Embryonic facial prominence (tissue), 1 donor: Measurements from ENCODE around the gene NDEL1.

ENCODE experiments used
- DNase-seq: peaks from one replicate; pipeline ENCODE4 v3.0.0-alpha.2; 2016; ENCODE audit errors: extremely low spot score

Gene NDEL1

GRCh38 chr17:8455665-8456209 lies 20.1 kb downstream of the NDEL1 start:
- no peak for DNase-seq

- DNase-seq: no peak
Measured at GRCh38 chr17:8458128-8458527, 22.4 kb downstream of the NDEL1 start.

- DNase-seq: no peak
Measured at GRCh38 chr17:8459107-8459506, 23.4 kb downstream of the NDEL1 start.

- DNase-seq: no peak
Measured at GRCh38 chr17:8459831-8460230, 24.1 kb downstream of the NDEL1 start.

- no peak for DNase-seq
Measured at GRCh38 chr17:8462564-8462963, 26.9 kb downstream of the NDEL1 start.

GRCh38 chr17:8463099-8463498 lies 27.4 kb downstream of the NDEL1 start:
- DNase-seq: no peak

GRCh38 chr17:8464941-8465340 lies 29.3 kb downstream of the NDEL1 start:
- DNase-seq: no peak

GRCh38 chr17:8465356-8465755 lies 29.7 kb downstream of the NDEL1 start:
- DNase-seq: no peak

GRCh38 chr17:8465759-8466158 lies 30.1 kb downstream of the NDEL1 start:
- no peak for DNase-seq

- DNase-seq: no peak
Measured at GRCh38 chr17:8466456-8466855, 30.8 kb downstream of the NDEL1 start.

GRCh38 chr17:8466873-8467272 lies 31.2 kb downstream of the NDEL1 start:
- no peak for DNase-seq

GRCh38 chr17:8467527-8467926 lies 31.8 kb downstream of the NDEL1 start:
- no peak for DNase-seq

GRCh38 chr17:8468127-8468526 lies 32.4 kb downstream of the NDEL1 start:
- DNase-seq: no peak

GRCh38 chr17:8468980-8469379 lies 33.3 kb downstream of the NDEL1 start:
- no peak for DNase-seq

- no peak for DNase-seq
Measured at GRCh38 chr17:8469964-8470363, 34.3 kb downstream of the NDEL1 start.

- DNase-seq: no peak
Measured at GRCh38 chr17:8470447-8471047, 34.9 kb downstream of the NDEL1 start.

GRCh38 chr17:8472663-8473062 lies 37.0 kb downstream of the NDEL1 start:
- no peak for DNase-seq

GRCh38 chr17:8473451-8474192 lies 37.9 kb downstream of the NDEL1 start:
- DNase-seq: no peak

GRCh38 chr17:8474826-8475225 lies 39.1 kb downstream of the NDEL1 start:
- no peak for DNase-seq

- no peak for DNase-seq
Measured at GRCh38 chr17:8475227-8475626, 39.5 kb downstream of the NDEL1 start.

GRCh38 chr17:8475781-8476180 lies 40.1 kb downstream of the NDEL1 start:
- DNase-seq: no peak

- DNase-seq: no peak
Measured at GRCh38 chr17:8476741-8477140, 41.1 kb downstream of the NDEL1 start.

GRCh38 chr17:8477171-8477570 lies 41.5 kb downstream of the NDEL1 start:
- DNase-seq: no peak
